Activated B cell treated with CpG ODN at 0.5 μM for 24 hours (primary cell): ENCODE data around the gene FASN. TPM values are rescaled to one million over a fixed set of nuclear protein-coding genes. Genes with fewer than 3 reads are reported as not detected.

ENCODE experiments used
- ATAC-seq: fragments of 200-7000 bp; cut with Tn5 transposase; one replicate; pipeline ENCODE4 v1.10.0; 2021; ENCODE audit warnings: low read depth, mild to moderate bottlenecking, moderate library complexity
- CTCF ChIA-PET: fragments of 350-600 bp; sonication (Branson Sonifier 250); formaldehyde crosslinking; loops from one replicate; lab custom pipeline; 2021; ENCODE audit warnings: antibody characterized with exemption; lab: Charles Lee
- POLR2A ChIA-PET: fragments of 350-600 bp; sonication (Branson Sonifier 250); formaldehyde crosslinking; loops from one replicate; lab custom pipeline; 2021; ENCODE audit warnings: antibody characterized with exemption; lab: Charles Lee
- DNase-seq: peaks from one replicate; pipeline ENCODE4 v3.0.0; 2022
- H3K27ac Mint-ChIP-seq: one replicate; pipeline ENCODE4 v1.8.0; 2020; ENCODE audit warnings: mixed read lengths
- H3K27me3 Mint-ChIP-seq: one replicate; pipeline ENCODE4 v1.8.0; 2021; ENCODE audit warnings: mixed read lengths
- H3K36me3 Mint-ChIP-seq: one replicate; pipeline ENCODE4 v1.8.0; 2021; ENCODE audit warnings: low read depth, mixed read lengths
- H3K4me1 Mint-ChIP-seq: one replicate; pipeline ENCODE4 v1.8.0; 2021; ENCODE audit warnings: mixed read lengths
- H3K4me3 Mint-ChIP-seq: one replicate; pipeline ENCODE4 v1.8.0; 2020; ENCODE audit warnings: mild to moderate bottlenecking, mixed read lengths
- H3K9me3 Mint-ChIP-seq: one replicate; pipeline ENCODE4 v1.8.0; 2020; ENCODE audit warnings: mixed read lengths
- intact Hi-C: fragments of 100-400 bp; cut with micrococcal nuclease; formaldehyde crosslinking; loops from one replicate; pipeline ENCODE4 v1.15.1; 2024
- total RNA-seq: library from RNA; stranded (reverse); gene quantifications from 2 replicates; pipeline ENCODE4 v1.2.3, GENCODE V29; 2022
- TF ChIP-seq, protein P1 (sequence below): fragments of 200-600 bp; IDR thresholded peaks from one replicate; pipeline ENCODE4 v1.8.0; 2022; ENCODE audit warnings: antibody characterized with exemption, mild to moderate bottlenecking

FASN gene
- total RNA-seq, 1 donor from 2014 or later = 121 TPM

DNA sequence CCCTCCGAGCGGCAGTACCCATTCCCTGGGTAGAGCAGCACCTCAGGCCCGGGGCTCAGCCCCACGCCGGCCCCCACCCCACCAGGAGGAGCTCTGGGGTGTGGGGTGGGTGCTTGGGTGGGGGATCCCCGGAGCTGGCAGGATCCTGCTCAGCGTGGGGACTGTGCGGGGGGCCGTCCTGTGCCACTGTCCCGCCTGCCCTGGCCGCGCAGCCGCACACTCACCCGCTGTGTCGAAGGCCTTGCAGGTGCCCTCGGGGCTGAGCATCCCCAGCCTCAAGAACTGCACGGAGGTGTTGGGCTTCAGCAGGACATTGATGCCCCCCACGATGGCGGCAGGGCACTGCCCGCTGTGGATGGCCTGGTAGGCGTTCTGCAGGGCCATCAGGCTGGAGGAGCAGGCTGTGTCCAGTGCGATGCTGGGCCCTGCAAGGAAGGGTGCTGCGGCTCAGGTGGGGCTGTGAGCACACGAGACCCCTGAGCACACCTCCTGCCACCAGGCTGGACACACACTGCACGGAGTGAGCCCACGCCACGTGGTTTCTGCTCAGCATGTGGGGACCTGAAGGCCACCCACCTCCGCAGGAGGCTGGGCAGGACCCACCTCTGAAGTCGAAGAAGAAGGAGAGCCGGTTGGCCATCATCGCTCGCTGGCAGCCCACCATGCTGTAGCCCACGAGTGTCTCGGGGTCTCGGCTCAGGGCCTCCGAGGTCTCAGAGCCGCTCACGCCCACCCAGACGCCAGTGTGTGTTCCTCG, 4.9 kb downstream of the FASN start:
- ATAC-seq (no peak), DNase-seq (no peak)
- Mint-ChIP-seq H3K4me3 (no peak overlapping the region), H3K36me3 (peaks cover 33% of the 10 kb centered on the region), H3K4me1 (peaks cover 5% of the 10 kb centered on the region), H3K9me3 (no peaks in the 10 kb centered on the region), H3K27ac (no peak overlapping the region), H3K27me3 (no peaks in the 10 kb centered on the region)
- ChIA-PET CTCF (no interaction called here), POLR2A (interaction anchor here (0.6 kb wide), 1 partner anchor 15 kb away, joined by 4 read pairs; no protein-coding TSS in a partner anchor)
- intact Hi-C loops = loop anchor here (10.0 kb wide), 1 partner anchor 578 kb away; the partner anchor contains the start of gene ACTG1
- TF ChIP-seq, protein P1, sequence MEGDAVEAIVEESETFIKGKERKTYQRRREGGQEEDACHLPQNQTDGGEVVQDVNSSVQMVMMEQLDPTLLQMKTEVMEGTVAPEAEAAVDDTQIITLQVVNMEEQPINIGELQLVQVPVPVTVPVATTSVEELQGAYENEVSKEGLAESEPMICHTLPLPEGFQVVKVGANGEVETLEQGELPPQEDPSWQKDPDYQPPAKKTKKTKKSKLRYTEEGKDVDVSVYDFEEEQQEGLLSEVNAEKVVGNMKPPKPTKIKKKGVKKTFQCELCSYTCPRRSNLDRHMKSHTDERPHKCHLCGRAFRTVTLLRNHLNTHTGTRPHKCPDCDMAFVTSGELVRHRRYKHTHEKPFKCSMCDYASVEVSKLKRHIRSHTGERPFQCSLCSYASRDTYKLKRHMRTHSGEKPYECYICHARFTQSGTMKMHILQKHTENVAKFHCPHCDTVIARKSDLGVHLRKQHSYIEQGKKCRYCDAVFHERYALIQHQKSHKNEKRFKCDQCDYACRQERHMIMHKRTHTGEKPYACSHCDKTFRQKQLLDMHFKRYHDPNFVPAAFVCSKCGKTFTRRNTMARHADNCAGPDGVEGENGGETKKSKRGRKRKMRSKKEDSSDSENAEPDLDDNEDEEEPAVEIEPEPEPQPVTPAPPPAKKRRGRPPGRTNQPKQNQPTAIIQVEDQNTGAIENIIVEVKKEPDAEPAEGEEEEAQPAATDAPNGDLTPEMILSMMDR = no peak

DNA sequence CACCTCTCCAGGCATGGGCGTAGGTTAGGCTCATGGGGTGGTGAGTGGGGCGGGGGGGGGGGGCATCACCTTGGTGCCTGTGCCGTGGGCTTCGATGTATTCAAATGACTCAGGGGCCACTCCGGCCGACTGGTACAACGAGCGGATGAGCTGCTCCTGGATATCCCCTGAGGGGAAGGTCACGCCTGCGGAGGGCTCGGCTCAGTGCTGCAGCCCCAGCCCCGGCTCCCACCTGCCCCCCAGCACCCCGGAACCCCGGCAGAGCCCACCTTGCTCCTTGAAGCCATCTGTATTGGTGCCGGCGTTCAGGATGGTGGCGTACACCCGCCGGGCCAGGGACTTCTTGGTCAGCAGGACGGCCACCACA, 5.4 kb downstream of the FASN start:
- no peaks in the 10 kb centered on the region for H3K27me3 Mint-ChIP-seq
- intact Hi-C loops = loop anchor here (10.0 kb wide), 1 partner anchor 578 kb away; the partner anchor contains the start of gene ACTG1
- no peak for DNase-seq
- TF ChIP-seq, protein P1 = no peak
- H3K36me3 Mint-ChIP-seq = peaks cover 38% of the 10 kb centered on the region
- CTCF ChIA-PET = no interaction called here
- POLR2A ChIA-PET = interaction anchor here (0.6 kb wide), 1 partner anchor 15 kb away, joined by 4 read pairs; no protein-coding TSS in a partner anchor
- peaks cover 5% of the 10 kb centered on the region for H3K4me1 Mint-ChIP-seq
- H3K27ac Mint-ChIP-seq = no peak overlapping the region
- no peak overlapping the region for H3K4me3 Mint-ChIP-seq
- ATAC-seq = no peak
- H3K9me3 Mint-ChIP-seq = no peaks in the 10 kb centered on the region

DNA sequence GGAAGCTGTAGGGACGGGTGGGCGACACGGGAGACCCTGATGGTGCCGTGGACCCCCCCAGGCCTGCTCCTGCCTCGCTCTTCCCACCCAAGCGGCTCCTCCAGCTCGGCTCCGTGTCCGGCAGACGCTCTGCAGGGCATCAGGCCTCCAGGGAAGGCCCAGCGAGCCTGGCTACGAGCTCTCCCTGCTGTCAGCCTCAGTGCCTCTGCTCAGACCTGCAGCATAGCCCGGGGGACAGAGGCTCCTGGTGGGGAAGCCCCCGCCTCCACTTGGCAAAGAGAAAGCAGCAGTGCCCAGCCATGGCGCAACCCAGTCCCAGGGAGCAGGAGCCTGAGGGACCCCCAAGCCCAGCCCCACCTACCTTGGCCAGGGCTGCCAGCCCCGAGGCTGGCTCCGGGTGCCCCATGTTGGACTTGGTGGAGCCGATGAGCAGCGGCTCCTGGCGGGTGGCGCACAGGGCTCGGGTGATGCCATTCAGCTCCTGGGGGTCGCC, 5.9 kb downstream of the FASN start:
- Mint-ChIP-seq H3K27me3 (no peaks in the 10 kb centered on the region), H3K36me3 (peaks cover 40% of the 10 kb centered on the region), H3K4me1 (peaks cover 5% of the 10 kb centered on the region), H3K4me3 (no peak overlapping the region), H3K9me3 (no peaks in the 10 kb centered on the region), H3K27ac (no peak overlapping the region)
- TF ChIP-seq, protein P1 = no peak
- intact Hi-C loops = loop anchor here (10.0 kb wide), 1 partner anchor 577 kb away; the partner anchor contains the start of gene ACTG1
- ATAC-seq = no peak
- CTCF ChIA-PET = no interaction called here
- DNase-seq = no peak
- POLR2A ChIA-PET = no interaction called here

DNA sequence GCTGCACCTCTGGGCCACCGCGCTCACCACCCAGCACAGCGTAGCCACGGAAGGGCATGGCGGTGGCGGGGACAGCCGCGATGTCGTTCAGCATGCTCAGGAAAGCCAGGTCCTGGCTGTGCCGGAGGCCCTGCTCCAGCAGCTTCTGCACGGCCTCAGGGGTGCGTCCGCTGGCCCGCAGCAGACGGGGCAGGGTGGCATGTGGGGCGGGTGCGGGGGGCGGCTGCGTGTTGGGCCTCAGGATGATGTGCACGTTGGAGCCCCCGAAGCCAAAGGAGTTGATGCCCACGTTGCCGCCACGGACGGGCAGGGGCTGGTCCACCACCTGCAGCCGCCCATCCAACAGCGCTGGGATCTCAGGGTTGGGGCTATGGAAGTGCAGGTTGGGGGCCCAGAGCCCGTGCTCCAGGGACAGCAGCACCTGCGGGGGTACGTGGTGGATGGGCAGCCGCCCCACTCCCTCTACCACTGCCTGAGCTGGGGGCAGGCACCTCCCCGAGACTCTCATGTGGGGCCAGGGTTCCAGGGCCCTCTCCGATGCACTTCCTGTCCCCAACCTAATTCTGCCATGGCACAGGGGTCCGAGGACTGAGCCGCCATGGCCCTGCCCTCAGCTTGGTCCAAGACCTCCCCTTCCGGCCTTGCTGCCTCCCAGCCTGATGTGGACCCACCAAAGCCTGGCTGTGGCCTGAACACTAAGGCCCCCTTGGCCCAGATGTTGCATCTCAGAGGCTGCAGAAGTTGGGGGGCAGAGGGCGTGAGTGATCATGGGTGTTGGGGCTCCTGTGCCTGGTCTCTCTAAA, 6.6 kb downstream of the FASN start:
- no peak overlapping the region for H3K4me3 Mint-ChIP-seq
- TF ChIP-seq, protein P1 = no peak
- intact Hi-C loops = loop anchor here (10.0 kb wide), 1 partner anchor 577 kb away; the partner anchor contains the start of gene ACTG1
- H3K27me3 Mint-ChIP-seq = no peaks in the 10 kb centered on the region
- H3K4me1 Mint-ChIP-seq = peaks cover 2% of the 10 kb centered on the region
- no peak for DNase-seq
- POLR2A ChIA-PET = no interaction called here
- ATAC-seq = no peak
- no peaks in the 10 kb centered on the region for H3K9me3 Mint-ChIP-seq
- CTCF ChIA-PET = no interaction called here
- no peak overlapping the region for H3K27ac Mint-ChIP-seq
- H3K36me3 Mint-ChIP-seq = peaks cover 45% of the 10 kb centered on the region
